ENCODE measurements around the gene THEMIS2.

- TF ChIP-seq BHLHE40 (IDR thresholded peaks at IDR 0.05; ENCODE audit: low read length) (no peak), RAD21 (CRISPR knock-in tag; IDR thresholded peaks at IDR 0.05) (no peak), CTCF (CRISPR knock-in tag; IDR thresholded peaks at IDR 0.05) (no peak), ZFX (CRISPR knock-in tag; IDR thresholded peaks at IDR 0.05; ENCODE audit: low read depth) (no peak), ASH2L (IDR thresholded peaks at IDR 0.05; ENCODE audit: insufficient read length, low read depth, low read length) (no peak), KAT8 (CRISPR knock-in tag; IDR thresholded peaks at IDR 0.05) (no peak), ZNF543 (CRISPR knock-in tag; IDR thresholded peaks at IDR 0.05) (no peak), SAFB2 (CRISPR knock-in tag; IDR thresholded peaks at IDR 0.05; ENCODE audit: borderline replicate concordance, low read depth) (no peak), EZH2 (conservative IDR thresholded peaks at IDR 0.05; ENCODE audit: low read depth, low read length) (no peak)
- TF ChIP-seq, protein P1, sequence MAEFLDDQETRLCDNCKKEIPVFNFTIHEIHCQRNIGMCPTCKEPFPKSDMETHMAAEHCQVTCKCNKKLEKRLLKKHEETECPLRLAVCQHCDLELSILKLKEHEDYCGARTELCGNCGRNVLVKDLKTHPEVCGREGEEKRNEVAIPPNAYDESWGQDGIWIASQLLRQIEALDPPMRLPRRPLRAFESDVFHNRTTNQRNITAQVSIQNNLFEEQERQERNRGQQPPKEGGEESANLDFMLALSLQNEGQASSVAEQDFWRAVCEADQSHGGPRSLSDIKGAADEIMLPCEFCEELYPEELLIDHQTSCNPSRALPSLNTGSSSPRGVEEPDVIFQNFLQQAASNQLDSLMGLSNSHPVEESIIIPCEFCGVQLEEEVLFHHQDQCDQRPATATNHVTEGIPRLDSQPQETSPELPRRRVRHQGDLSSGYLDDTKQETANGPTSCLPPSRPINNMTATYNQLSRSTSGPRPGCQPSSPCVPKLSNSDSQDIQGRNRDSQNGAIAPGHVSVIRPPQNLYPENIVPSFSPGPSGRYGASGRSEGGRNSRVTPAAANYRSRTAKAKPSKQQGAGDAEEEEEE (CRISPR knock-in tag; IDR thresholded peaks at IDR 0.05; ENCODE audit: borderline replicate concordance) = no peak
- TF ChIP-seq, protein P2, sequence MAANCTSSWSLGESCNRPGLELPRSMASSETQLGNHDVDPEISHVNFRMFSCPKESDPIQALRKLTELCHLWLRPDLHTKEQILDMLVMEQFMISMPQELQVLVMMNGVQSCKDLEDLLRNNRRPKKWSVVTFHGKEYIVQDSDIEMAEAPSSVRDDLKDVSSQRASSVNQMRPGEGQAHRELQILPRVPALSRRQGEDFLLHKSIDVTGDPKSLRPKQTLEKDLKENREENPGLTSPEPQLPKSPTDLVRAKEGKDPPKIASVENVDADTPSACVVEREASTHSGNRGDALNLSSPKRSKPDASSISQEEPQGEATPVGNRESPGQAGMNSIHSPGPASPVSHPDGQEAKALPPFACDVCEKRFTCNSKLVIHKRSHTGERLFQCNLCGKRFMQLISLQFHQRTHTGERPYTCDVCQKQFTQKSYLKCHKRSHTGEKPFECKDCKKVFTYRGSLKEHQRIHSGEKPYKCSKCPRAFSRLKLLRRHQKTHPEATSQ (CRISPR knock-in tag; IDR thresholded peaks at IDR 0.05; ENCODE audit: borderline replicate concordance) = no peak
These were observed 63.4 kb downstream of the THEMIS2 start for GRCh38 chr1:27935721-27936120.

Data from HepG2 (cell line).